ENCODE results near the gene TCF19.
"Not testable (repeated sequence)": the region's sequence is repeated elsewhere in the genome, so short reads cannot be mapped to it uniquely, and the experiment has no call there.

The TCF19 gene

GRCh38 chr6:31183859-31184258, 25.5 kb downstream of the TCF19 start:
- DNase-seq: not testable (repeated sequence)

- DNase-seq: not testable (repeated sequence)
Observed at GRCh38 chr6:31185695-31186051, 27.3 kb downstream of the TCF19 start.

GRCh38 chr6:31186052-31186734, 27.8 kb downstream of the TCF19 start:
- no peak for DNase-seq

- no peak for DNase-seq
Observed at GRCh38 chr6:31187780-31188194, 29.4 kb downstream of the TCF19 start.

- not testable (repeated sequence) for DNase-seq
Observed at GRCh38 chr6:31189223-31189622, 30.8 kb downstream of the TCF19 start.

GRCh38 chr6:31190488-31190887, 32.1 kb downstream of the TCF19 start:
- DNase-seq: no peak

- peak; percentile 67 for DNase-seq
Observed at GRCh38 chr6:31192431-31193105, 34.2 kb downstream of the TCF19 start.

GRCh38 chr6:31193206-31193605, 34.8 kb downstream of the TCF19 start:
- DNase-seq: no peak

- DNase-seq: no peak
Observed at GRCh38 chr6:31194061-31194834, 35.9 kb downstream of the TCF19 start.

- not testable (repeated sequence) for DNase-seq
Observed at GRCh38 chr6:31195308-31195979, 37.1 kb downstream of the TCF19 start.

- not testable (repeated sequence) for DNase-seq
Observed at GRCh38 chr6:31196251-31197022, 38.0 kb downstream of the TCF19 start.

- peak; percentile 95 for DNase-seq
Observed at GRCh38 chr6:31197559-31198305, 39.3 kb downstream of the TCF19 start.

- DNase-seq: not testable (repeated sequence)
Observed at GRCh38 chr6:31199105-31199452, 40.7 kb downstream of the TCF19 start.

- no peak for DNase-seq
Observed at GRCh38 chr6:31202259-31203166, 44.1 kb downstream of the TCF19 start.

GRCh38 chr6:31203345-31203979, 45.1 kb downstream of the TCF19 start:
- DNase-seq: peak; percentile 79

- DNase-seq: no peak
Observed at GRCh38 chr6:31204751-31205145, 46.4 kb downstream of the TCF19 start.

GRCh38 chr6:31205638-31206037, 47.2 kb downstream of the TCF19 start:
- no peak for DNase-seq

- no peak for DNase-seq
Observed at GRCh38 chr6:31208506-31208905, 50.1 kb downstream of the TCF19 start.

- DNase-seq: no peak
Observed at GRCh38 chr6:31209137-31209536, 50.7 kb downstream of the TCF19 start.

GRCh38 chr6:31210123-31210522, 51.7 kb downstream of the TCF19 start:
- no peak for DNase-seq
